ENCODE results near the gene PILRA.
"Not testable (repeated sequence)": the region's sequence is repeated elsewhere in the genome, so short reads cannot be mapped to it uniquely, and the experiment has no call there.

The PILRA gene

DNA sequence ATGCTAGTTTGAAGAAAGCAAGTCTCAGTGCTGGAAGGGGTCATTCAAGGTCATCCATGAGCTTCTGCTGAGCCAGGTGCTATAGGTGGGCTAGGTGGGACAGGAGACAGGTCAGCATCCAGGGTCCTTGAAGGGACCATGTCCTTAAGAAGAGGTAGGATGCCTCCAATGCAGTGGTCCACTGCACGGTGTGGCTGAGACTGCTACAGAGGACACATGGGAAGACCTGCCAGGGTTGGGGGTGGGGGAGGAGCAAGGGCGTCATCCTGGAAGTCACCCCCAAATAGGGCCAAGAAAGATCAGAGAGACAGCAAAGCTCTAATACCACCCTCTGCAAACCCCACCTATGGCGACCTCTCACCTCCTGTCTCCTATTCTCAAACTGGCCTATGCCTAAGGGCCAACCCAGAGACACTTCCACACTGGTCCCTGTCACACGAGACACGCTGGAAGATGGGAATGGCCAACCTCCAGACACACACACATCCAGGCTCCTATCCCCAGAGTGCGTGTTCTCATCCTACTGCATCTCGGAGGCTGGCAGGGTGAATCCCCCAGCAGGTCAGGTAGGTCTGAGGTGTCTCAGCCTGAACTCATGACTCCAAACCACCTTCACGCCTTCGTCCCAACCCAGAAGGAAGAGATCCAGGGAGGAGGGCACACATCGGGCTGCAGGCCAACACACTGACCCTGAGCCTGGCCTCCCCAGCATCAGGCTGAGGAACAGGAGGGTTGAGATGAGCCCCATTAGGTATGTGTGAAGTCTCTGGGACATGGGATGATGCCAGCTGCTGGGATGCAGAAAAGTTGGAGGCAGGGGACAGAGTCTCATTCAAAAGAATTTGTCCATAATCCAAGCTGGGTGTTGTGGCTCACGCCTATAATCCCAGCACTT is 68.6 kb downstream of the PILRA start:
- no peak for DNase-seq (ENCODE audit: low spot score)
- in situ Hi-C loops (cut with MboI; ENCODE audit: low sequenced_read_pairs, unreplicated experiment), result no loop called here
- TF ChIP-seq CTCF (IDR thresholded peaks at IDR 0.05; ENCODE audit: borderline replicate concordance, control extremely low read depth, extremely low read depth, insufficient read depth, missing control alignments), result no peak

DNA sequence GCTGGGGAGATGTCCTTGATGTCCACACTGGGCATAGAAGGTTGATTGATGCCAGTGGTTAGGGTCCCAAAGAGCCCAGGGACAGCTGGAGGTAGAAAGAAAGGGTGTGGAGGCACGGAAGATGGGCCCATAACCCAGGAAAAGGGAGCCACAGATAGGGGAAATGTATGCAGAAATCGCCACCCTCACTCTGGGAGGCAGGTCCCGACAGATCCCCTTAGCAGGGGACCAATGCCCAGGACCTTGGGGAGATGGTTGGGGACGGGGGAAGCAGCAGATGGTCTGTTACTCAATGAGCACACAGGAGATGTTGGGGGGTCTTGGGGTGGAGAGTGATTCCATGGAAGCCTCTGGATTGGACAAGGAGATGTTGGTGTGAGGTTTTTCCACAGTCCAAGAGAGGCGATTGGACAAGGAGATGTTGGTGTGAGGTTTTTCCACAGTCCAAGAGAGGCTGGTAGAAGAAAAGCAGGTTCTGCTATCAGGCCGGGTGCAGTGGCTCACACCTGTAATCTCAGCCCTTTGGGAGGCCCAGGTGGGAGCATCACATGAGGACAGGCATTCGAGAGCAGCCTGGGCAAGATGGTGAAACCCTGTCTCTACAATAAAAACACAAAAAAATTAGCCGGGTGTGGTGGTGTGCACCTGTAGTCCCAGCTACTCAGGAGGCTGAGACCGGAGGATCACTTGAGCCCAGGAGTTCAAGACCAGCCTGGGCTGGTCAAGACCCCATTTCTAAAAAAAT is 70.0 kb downstream of the PILRA start:
- no peak for DNase-seq (ENCODE audit: low spot score)
- no peak for TF ChIP-seq CTCF (IDR thresholded peaks at IDR 0.05; ENCODE audit: borderline replicate concordance, control extremely low read depth, extremely low read depth, insufficient read depth, missing control alignments)
- in situ Hi-C loops (cut with MboI; ENCODE audit: low sequenced_read_pairs, unreplicated experiment), result no loop called here

DNA sequence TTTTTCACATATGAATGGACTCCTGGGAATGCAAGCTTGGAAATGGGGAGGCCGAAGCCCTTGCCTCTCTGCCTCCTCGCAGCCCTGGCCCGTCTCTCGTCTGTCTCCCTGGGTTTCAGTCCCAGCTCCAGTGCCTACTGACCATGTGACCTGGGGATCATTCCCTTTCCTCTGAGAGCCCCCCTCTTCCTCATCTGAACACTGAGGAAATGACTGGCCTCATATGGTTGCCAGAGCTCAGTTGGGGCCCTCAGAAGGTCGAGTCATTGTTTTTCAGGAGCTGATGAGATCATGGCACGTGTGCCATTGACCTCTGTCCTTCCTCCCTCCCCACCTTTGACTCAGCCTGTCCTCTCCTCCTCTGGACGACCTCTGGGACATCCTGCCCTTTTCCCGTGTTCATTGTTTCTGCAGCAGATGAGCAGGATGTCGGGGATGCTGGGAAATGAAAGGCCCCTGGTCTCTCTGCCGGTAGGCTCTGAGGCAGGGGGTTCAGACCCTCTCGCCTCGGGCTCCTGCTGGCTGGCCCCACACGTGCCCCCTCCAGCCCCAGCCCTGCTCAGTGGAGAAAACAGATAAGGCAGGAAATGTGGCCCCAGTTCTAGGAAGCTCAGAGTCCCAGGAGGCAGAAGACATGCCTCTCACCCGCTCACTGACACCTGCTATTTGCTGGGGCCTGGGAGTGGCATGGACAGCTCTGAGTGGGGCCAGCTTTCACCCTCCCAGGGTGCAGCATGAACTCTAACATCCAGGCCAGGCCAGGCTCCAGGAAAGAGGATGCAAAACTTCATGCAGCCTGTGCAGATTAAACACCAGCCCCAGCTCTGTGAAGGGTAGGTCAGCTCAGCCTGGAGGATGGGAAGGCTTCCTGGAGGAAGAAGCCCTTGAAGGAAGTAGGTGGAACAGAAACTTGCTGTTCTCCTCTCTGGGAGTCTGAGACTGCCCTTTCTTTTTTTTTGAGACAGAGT is 71.3 kb downstream of the PILRA start:
- DNase-seq (ENCODE audit: low spot score), result peak; percentile 42
- in situ Hi-C loops (cut with MboI; ENCODE audit: low sequenced_read_pairs, unreplicated experiment), result no loop called here
- no peak for TF ChIP-seq CTCF (IDR thresholded peaks at IDR 0.05; ENCODE audit: borderline replicate concordance, control extremely low read depth, extremely low read depth, insufficient read depth, missing control alignments)

GRCh38 chr7:100446040-100446439 is 72.8 kb downstream of the PILRA start:
- in situ Hi-C loops (cut with MboI; ENCODE audit: low sequenced_read_pairs, unreplicated experiment), result no loop called here
- no peak for TF ChIP-seq CTCF (IDR thresholded peaks at IDR 0.05; ENCODE audit: borderline replicate concordance, control extremely low read depth, extremely low read depth, insufficient read depth, missing control alignments)
- DNase-seq (ENCODE audit: low spot score), result no peak

DNA sequence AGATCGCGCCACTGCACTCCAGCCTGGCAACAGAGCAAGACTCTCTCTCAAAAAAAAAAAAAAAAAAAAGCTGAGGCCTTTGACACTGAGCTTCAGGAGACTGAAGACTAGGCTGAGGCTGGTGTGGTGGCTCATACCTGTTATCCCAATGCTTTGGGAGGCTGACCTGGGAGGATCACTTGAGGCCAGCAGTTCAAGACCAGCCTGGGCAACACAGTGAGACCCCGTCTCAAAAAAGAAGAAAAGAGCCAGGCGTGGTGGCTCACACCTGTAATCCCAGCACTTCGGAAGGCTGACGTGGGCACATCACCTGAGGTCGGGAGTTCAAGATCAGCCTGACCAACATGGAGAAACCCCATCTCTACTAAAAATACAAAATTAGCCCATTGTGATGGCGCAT is 74.1 kb downstream of the PILRA start:
- DNase-seq (ENCODE audit: low spot score); in situ Hi-C loops (cut with MboI; ENCODE audit: low sequenced_read_pairs, unreplicated experiment): not testable (repeated sequence)

GRCh38 chr7:100449190-100449795 is 76.0 kb downstream of the PILRA start:
- no peak for DNase-seq (ENCODE audit: low spot score)
- in situ Hi-C loops (cut with MboI; ENCODE audit: low sequenced_read_pairs, unreplicated experiment), result no loop called here
- TF ChIP-seq CTCF (IDR thresholded peaks at IDR 0.05; ENCODE audit: borderline replicate concordance, control extremely low read depth, extremely low read depth, insufficient read depth, missing control alignments), result no peak
